Measurements from ENCODE around the gene LRP6.
A peak's percentile ranks its signal among the peaks of the same experiment; 100 is the strongest.
"Not testable (repeated sequence)": the region's sequence is repeated elsewhere in the genome, so short reads cannot be mapped to it uniquely, and the experiment has no call there.

LRP6 gene

GRCh38 chr12:12266873-12267741 is at the start of gene LRP6:
Gene LRP6 (minus strand): TSS chr12:12267044. CDS start chr12:12266735, 309 bp downstream.
- peaks cover 18% of the 10 kb centered on the region for H3K27me3 Mint-ChIP-seq
- H3K9me3 Mint-ChIP-seq, result no peaks in the 10 kb centered on the region
- H3K4me1 Mint-ChIP-seq, result peaks cover 16% of the 10 kb centered on the region
- peak within 1 kb of the TSS; percentile 91 for H3K4me3 Mint-ChIP-seq
- H3K36me3 Mint-ChIP-seq, result no peaks in the 10 kb centered on the region
- ATAC-seq (ENCODE audit: low read depth) (peak; percentile 80), DNase-seq (ENCODE audit: low spot score in 2 of 2) (peak; percentile 35 to 56)
- peak within 1 kb of the TSS; percentile 31 for H3K27ac Mint-ChIP-seq

GRCh38 chr12:12315838-12316237 is 49.0 kb upstream of the LRP6 start:
- no peak overlapping the region for H3K4me3 Mint-ChIP-seq
- ATAC-seq (ENCODE audit: low read depth) (no peak), DNase-seq (ENCODE audit: low spot score in 2 of 2) (no peak)
- no peaks in the 10 kb centered on the region for H3K36me3 Mint-ChIP-seq
- H3K4me1 Mint-ChIP-seq, result no peaks in the 10 kb centered on the region
- H3K9me3 Mint-ChIP-seq, result no peaks in the 10 kb centered on the region
- peaks cover 2% of the 10 kb centered on the region for H3K27me3 Mint-ChIP-seq
- no peak overlapping the region for H3K27ac Mint-ChIP-seq

- not testable (repeated sequence) for DNase-seq (ENCODE audit: low spot score in 2 of 2); H3K4me3 Mint-ChIP-seq; H3K27me3 Mint-ChIP-seq; H3K36me3 Mint-ChIP-seq; H3K9me3 Mint-ChIP-seq; H3K4me1 Mint-ChIP-seq; H3K27ac Mint-ChIP-seq; ATAC-seq (ENCODE audit: low read depth)
Observed at GRCh38 chr12:12310695-12311094, 43.9 kb upstream of the LRP6 start.

DNA sequence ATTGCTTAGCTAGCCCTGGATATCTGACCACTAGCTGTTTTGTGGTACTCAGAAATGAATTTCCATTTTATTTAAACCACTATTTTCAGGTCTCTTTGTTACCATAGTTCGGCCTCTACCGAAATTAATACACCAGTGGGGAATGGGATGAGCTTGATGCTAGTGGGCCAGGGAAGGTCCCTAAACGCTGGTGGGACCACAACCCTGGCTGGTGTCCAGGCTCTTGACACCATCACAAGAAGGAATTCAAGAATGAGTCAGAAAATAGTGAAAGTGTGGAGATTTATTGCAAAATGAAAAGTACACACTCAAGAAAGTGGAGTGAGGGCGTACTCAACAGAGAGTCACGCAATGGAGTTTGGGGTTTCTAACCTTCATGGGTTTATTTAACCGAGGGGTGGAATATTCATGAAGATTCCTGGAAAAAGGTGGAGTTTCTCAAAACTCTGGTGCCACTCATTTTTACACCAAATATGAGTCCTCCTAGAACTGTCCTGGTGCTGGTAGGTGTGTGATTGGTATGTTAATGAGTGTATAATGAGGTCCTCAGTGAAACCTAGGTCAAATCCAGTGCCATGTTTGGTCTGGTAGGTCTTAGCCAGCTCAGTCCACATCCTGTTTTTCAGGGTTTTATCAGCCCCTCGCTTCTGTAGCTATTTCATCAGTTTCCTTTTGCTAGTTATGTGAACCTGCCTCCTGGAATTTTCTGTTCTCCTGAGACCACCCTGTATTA is 38.9 kb upstream of the LRP6 start:
- peaks cover 4% of the 10 kb centered on the region for H3K9me3 Mint-ChIP-seq
- no peak overlapping the region for H3K27ac Mint-ChIP-seq
- no peaks in the 10 kb centered on the region for H3K36me3 Mint-ChIP-seq
- H3K4me3 Mint-ChIP-seq, result no peak overlapping the region
- ATAC-seq (ENCODE audit: low read depth) (no peak), DNase-seq (ENCODE audit: low spot score in 2 of 2) (no peak)
- H3K27me3 Mint-ChIP-seq, result peaks cover 6% of the 10 kb centered on the region
- H3K4me1 Mint-ChIP-seq, result no peaks in the 10 kb centered on the region

- peaks cover 6% of the 10 kb centered on the region for H3K27me3 Mint-ChIP-seq
- H3K36me3 Mint-ChIP-seq, result no peaks in the 10 kb centered on the region
- no peaks in the 10 kb centered on the region for H3K4me1 Mint-ChIP-seq
- no peak for DNase-seq (ENCODE audit: low spot score in 2 of 2)
- no peak for ATAC-seq (ENCODE audit: low read depth)
- H3K27ac Mint-ChIP-seq, result no peak overlapping the region
- no peak overlapping the region for H3K4me3 Mint-ChIP-seq
- H3K9me3 Mint-ChIP-seq, result peaks cover 4% of the 10 kb centered on the region
Observed at GRCh38 chr12:12302976-12303375, 36.1 kb upstream of the LRP6 start.

- DNase-seq (ENCODE audit: low spot score in 2 of 2) (no peak), ATAC-seq (ENCODE audit: low read depth) (no peak)
- no peak overlapping the region for H3K4me3 Mint-ChIP-seq
- no peak overlapping the region for H3K27ac Mint-ChIP-seq
- no peaks in the 10 kb centered on the region for H3K36me3 Mint-ChIP-seq
- H3K4me1 Mint-ChIP-seq, result no peaks in the 10 kb centered on the region
- peaks cover 6% of the 10 kb centered on the region for H3K27me3 Mint-ChIP-seq
- peaks cover 4% of the 10 kb centered on the region for H3K9me3 Mint-ChIP-seq
Observed at GRCh38 chr12:12301122-12301521, 34.3 kb upstream of the LRP6 start.

DNA sequence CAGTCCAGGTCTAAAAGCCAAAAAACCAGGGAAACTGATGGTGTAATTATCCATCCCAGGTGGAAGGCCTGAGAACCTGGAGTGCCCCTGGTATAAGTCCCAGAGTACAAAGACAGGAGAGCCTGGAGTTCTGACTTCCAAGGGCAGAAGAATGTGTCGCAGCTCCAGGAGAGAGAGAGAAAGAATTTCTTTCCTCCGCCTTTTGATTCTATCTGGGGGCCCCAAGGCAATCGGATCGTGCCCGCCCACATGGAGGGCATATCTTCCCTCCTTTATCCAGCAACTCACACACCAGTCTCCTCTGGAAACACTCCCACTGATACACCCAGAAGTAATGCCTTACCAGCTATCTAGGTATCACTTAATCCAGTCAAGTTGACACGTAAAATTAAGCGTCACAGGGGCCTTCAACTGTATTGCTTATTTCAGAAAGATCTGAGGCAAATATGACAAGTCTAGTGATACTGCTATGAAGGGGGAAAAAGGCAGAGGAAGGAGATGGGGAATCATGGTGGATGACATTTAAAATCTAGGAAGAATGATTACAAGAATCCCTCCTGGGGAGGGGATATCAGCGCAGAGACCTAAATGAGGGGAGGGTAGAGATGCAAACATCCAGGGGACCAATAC is 30.5 kb upstream of the LRP6 start:
- Mint-ChIP-seq H3K4me1 (no peaks in the 10 kb centered on the region), H3K4me3 (no peak overlapping the region), H3K36me3 (no peaks in the 10 kb centered on the region), H3K27me3 (peaks cover 2% of the 10 kb centered on the region), H3K27ac (no peak overlapping the region), H3K9me3 (peaks cover 2% of the 10 kb centered on the region)
- DNase-seq (ENCODE audit: low spot score in 2 of 2), result no peak
- ATAC-seq (ENCODE audit: low read depth), result no peak

DNA sequence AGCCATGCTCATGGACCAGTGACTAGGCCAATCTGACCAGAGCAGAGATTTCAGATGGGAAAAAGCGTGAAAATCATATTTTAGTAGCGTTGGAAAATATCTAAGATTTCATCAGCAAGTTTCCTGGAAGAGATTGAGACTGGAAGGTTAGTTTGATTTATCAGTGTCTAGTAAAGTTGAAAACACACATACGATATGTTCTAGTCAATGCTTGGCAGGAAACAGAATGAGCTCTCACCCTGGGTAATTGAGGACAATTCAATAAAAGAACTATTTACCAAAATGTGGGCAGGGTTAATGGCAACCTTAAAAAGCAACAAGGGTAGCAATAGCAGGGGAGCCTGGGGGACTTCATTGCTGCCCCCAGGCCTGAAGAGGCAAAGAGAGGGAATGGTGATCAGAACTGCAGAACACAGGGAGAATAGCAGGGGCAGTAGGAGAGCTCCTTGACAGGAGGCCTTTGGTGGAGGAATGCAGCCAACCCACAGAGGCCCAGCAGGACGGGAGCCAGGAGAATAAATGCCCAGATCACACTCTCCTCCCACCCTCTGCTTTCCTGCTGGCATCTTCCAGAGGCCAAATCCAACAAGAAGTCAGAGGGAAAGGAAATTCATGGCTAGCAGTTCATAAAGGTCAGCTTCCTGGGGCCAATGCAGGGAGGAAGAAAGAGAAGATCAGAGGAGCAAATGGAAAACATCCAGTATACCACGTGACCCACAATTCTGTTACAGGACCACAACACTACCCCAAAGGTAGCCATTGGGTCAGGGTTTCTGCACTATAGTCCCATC is 27.6 kb upstream of the LRP6 start:
- Mint-ChIP-seq H3K27ac (no peak overlapping the region), H3K4me3 (no peak overlapping the region), H3K4me1 (no peaks in the 10 kb centered on the region), H3K36me3 (no peaks in the 10 kb centered on the region), H3K9me3 (no peaks in the 10 kb centered on the region), H3K27me3 (no peaks in the 10 kb centered on the region)
- DNase-seq (ENCODE audit: low spot score in 2 of 2) (no peak), ATAC-seq (ENCODE audit: low read depth) (no peak)

GRCh38 chr12:12290206-12290605 is 23.4 kb upstream of the LRP6 start:
- no peak for ATAC-seq (ENCODE audit: low read depth)
- Mint-ChIP-seq H3K36me3 (no peaks in the 10 kb centered on the region), H3K4me3 (no peak overlapping the region), H3K27me3 (peaks cover 6% of the 10 kb centered on the region), H3K4me1 (no peaks in the 10 kb centered on the region), H3K27ac (no peak overlapping the region), H3K9me3 (no peaks in the 10 kb centered on the region)
- no peak for DNase-seq (ENCODE audit: low spot score in 2 of 2)

GRCh38 chr12:12286441-12286840 is 19.6 kb upstream of the LRP6 start:
- ATAC-seq (ENCODE audit: low read depth) (no peak), DNase-seq (ENCODE audit: low spot score in 2 of 2) (no peak)
- no peaks in the 10 kb centered on the region for H3K36me3 Mint-ChIP-seq
- no peaks in the 10 kb centered on the region for H3K9me3 Mint-ChIP-seq
- H3K4me3 Mint-ChIP-seq, result no peak overlapping the region
- H3K4me1 Mint-ChIP-seq, result no peaks in the 10 kb centered on the region
- H3K27ac Mint-ChIP-seq, result no peak overlapping the region
- H3K27me3 Mint-ChIP-seq, result peaks cover 20% of the 10 kb centered on the region

GRCh38 chr12:12282761-12283425 is 16.0 kb upstream of the LRP6 start:
- no peaks in the 10 kb centered on the region for H3K36me3 Mint-ChIP-seq
- DNase-seq (ENCODE audit: low spot score in 2 of 2) (no peak), ATAC-seq (ENCODE audit: low read depth) (no peak)
- peaks cover 24% of the 10 kb centered on the region for H3K27me3 Mint-ChIP-seq
- H3K27ac Mint-ChIP-seq, result no peak overlapping the region
- no peaks in the 10 kb centered on the region for H3K4me1 Mint-ChIP-seq
- peaks cover under 1% of the 10 kb centered on the region for H3K9me3 Mint-ChIP-seq
- no peak overlapping the region for H3K4me3 Mint-ChIP-seq

- no peak overlapping the region for H3K4me3 Mint-ChIP-seq
- H3K27ac Mint-ChIP-seq, result no peak overlapping the region
- peaks cover 22% of the 10 kb centered on the region for H3K27me3 Mint-ChIP-seq
Observed at GRCh38 chr12:12282202-12282601, 15.4 kb upstream of the LRP6 start.

DNA sequence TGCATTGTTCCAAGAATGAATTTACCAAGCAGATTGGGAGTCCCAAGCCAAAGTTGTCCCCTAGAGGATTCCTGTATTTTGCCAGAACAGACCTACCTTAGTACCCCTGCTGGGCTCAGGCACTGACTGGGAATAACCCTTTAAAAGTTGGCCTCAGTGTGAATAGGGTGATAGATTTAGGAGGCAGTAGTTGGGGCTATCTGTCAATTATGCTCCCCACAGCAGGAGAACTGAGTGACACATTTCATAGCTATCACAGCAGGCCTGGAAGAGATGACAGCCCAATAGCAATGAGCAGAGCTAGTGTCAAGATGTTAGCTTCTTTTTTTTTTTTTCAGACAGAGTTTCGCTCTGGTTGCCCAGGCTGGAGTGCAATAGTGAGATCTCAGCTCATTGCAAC is 14.3 kb upstream of the LRP6 start:
- DNase-seq (ENCODE audit: low spot score in 2 of 2) (no peak), ATAC-seq (ENCODE audit: low read depth) (no peak)
- H3K27me3 Mint-ChIP-seq, result peaks cover 22% of the 10 kb centered on the region
- no peak overlapping the region for H3K4me3 Mint-ChIP-seq
- H3K36me3 Mint-ChIP-seq, result no peaks in the 10 kb centered on the region
- no peak overlapping the region for H3K27ac Mint-ChIP-seq
- H3K4me1 Mint-ChIP-seq, result no peaks in the 10 kb centered on the region
- peaks cover 7% of the 10 kb centered on the region for H3K9me3 Mint-ChIP-seq

More at GRCh38 chr12:12282202-12282601, 15.4 kb upstream of the LRP6 start:
- no peaks in the 10 kb centered on the region for H3K4me1 Mint-ChIP-seq
- ATAC-seq (ENCODE audit: low read depth) (no peak), DNase-seq (ENCODE audit: low spot score in 2 of 2) (no peak)
- no peaks in the 10 kb centered on the region for H3K36me3 Mint-ChIP-seq
- peaks cover 5% of the 10 kb centered on the region for H3K9me3 Mint-ChIP-seq

All from memory B cell (primary cell).